Eye (tissue), 1 donor: Measurements from ENCODE around the gene SH2B2.

ENCODE experiments used
- DNase-seq: peaks from one replicate; pipeline ENCODE4 v3.0.0-alpha.2; 2015

SH2B2 gene

GRCh38 chr7:102268635-102269034, 18.0 kb upstream of the SH2B2 start:
- DNase-seq = no peak

GRCh38 chr7:102270178-102270887, 16.3 kb upstream of the SH2B2 start:
- no peak for DNase-seq

- DNase-seq = no peak
Observed at GRCh38 chr7:102271158-102271798, 15.4 kb upstream of the SH2B2 start.

DNA sequence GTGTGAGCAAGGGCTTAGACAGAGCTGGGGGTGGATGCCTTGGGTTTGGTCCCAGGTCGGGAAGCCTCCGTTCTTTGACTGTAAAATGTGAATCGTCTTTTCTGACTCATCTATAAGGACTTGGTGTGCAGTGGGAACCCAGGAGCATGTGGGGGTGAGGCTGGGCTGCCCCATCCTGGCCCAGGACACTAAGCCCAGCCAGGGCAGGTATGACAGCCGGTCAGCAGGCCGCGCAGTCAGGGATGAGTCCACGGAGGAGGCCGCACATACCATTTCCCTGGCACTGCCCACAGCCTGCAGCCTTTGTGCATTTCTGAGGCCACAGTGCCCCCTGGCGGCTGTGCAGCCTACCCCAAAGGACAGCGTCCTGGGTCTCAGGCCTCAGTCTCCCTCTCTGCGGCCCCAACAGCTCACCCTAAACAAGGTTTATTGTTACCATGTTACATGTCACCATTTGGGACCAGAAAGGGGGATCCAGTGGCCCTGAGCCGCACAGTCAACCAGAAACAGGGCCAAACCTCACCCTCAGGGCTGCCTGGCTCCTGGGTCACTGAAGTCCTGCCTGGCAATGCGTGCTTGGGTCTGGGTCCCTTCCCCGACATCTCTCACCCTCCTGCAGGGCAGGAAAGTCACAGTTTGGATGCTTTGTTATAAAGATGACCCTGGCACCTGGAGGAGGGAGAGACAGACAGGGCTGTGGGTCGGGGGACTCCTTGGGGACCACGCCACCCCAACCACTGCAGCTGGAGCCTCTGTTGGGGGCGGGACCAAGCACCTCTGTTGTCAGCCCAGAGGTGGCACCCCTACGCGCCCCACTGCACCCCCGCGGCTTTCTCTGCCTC, 14.4 kb upstream of the SH2B2 start:
- peak; percentile 87 for DNase-seq

GRCh38 chr7:102272917-102273748, 13.5 kb upstream of the SH2B2 start:
- DNase-seq = no peak

DNA sequence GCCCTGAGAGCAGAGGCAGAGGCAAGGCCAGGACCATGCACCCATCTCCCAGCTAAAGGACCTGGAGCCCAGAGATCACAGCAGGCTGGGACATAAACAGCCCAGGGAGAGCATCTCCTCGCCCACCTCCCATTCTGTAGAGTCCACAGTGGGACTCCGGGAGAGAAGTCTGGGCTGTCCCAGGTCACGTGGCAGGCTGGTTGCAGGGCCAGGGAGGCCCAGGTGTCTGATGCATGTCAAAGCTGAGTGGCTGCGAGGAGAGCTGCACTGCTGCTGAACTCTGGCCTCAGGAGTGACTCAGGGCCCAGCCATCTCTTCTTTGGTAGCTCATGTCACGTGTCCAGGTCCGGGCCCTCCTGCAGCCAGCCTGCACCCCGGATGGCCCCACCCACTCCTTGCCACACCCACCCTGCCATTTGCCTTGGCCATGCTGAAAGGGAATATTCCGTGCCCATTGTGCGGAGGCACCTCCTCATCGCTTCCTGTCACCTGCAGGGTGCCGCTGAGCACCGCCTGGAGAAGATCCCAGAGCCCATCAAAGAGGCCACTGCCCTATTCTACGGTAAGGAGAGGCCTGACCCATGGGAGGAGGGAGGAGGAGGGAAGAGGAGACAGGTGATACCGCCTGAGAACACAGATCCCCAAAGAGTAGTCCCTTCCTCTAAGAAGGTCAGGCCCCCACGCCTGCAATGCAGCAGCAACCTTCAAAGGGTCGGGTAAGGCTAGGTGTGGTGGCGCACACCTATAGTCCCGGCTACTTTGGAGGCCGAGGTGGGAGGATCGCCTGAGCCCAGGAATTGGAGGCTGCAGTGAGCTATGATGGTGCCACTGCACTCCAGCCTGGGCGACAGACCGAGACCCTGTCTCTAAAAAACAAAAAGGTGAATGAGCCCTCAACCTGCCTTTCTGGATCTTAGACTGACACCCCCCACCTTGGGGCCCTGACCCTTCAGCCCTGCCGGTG, 12.6 kb upstream of the SH2B2 start:
- DNase-seq = no peak

DNA sequence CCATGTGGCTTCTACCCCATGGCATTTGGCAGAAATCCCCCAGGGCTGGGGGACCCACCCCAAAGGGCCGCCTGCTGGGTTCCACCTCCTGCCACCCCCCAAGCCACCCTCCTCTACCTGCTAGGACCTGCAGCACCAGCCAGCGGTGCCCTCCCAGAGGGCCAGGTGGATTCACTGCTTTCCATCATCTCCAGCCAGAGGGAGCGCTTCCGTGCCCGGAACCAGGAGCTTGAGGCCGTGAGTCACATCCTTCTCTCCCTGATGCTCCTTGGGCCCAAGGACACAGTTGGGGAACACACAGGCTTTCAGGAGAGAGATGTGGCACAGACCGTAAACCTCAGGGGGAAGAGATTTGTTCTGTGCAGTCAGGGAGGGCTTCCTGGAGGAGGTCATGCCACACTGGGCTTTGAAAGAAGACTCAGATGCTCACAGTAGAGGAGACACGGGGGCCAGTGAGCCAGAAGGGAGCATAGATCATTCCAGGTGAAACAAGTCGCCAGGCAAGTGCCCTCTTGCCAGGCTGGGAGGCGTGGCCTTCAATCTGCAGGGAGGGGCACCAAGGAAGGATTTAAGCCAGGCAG, 11.5 kb upstream of the SH2B2 start:
- DNase-seq = no peak

GRCh38 chr7:102277901-102278300, 8.8 kb upstream of the SH2B2 start:
- DNase-seq = no peak

DNA sequence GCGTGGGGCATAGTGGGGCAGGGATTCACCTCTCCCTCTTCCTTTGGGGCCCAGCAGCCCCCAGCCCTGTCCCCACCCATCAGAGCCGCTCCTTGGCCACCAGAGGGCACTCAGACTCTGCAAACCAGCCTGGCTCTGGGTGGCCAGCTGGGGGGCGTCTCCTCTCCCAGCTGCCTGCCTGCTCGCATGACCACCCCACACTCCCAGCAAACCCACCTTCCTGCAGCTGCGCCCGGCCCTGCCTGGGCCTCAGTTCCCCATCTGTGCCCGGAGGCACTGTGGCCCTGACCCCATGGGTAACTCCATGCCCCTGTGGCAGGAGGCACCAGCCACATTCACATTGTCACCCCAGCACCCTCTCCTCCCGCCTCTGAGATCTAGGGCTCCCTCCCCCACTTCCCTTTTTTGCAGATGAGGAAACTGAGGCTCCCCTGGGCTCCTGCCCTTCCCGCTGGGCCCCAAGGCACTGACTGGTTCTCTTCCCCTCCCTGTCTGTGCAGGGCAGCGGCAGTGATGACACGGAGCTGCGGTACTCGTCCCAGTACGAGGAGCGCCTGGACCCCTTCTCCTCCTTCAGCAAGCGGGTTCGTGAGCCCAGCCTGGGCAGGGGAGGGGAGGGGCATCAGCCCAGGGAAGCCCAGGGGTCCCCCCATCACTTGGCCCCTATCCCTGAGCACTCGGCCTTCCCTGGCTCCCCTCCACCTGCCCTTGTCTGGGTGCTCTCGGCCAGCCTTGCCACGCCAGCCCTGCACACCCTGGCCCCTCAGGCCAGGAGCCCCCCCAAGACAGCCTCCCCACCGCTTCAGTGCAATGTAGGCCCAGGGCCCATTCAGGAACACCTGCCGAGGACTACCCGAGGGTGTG, 6.9 kb upstream of the SH2B2 start:
- peak; percentile 93 for DNase-seq

- no peak for DNase-seq
Observed at GRCh38 chr7:102280521-102280920, 6.1 kb upstream of the SH2B2 start.

DNA sequence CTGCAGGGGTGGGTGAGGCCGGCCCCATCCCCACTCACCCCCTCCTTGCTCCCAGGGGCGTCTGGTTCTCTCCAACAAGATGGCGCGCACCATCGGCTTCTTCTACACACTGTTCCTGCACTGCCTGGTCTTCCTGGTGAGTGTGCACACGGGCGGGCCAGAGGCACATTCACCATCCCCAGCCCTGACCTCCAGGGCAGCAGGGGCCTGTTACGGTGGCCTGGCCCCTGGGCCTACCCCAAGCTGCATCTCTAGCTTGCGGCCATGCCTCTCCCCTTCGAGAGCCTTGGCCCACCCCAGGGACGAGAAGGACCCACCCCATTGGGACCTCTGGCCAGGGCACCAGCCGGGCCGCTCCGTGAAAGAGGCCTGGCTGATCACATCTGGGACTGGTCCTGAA, 4.9 kb upstream of the SH2B2 start:
- DNase-seq = no peak

DNA sequence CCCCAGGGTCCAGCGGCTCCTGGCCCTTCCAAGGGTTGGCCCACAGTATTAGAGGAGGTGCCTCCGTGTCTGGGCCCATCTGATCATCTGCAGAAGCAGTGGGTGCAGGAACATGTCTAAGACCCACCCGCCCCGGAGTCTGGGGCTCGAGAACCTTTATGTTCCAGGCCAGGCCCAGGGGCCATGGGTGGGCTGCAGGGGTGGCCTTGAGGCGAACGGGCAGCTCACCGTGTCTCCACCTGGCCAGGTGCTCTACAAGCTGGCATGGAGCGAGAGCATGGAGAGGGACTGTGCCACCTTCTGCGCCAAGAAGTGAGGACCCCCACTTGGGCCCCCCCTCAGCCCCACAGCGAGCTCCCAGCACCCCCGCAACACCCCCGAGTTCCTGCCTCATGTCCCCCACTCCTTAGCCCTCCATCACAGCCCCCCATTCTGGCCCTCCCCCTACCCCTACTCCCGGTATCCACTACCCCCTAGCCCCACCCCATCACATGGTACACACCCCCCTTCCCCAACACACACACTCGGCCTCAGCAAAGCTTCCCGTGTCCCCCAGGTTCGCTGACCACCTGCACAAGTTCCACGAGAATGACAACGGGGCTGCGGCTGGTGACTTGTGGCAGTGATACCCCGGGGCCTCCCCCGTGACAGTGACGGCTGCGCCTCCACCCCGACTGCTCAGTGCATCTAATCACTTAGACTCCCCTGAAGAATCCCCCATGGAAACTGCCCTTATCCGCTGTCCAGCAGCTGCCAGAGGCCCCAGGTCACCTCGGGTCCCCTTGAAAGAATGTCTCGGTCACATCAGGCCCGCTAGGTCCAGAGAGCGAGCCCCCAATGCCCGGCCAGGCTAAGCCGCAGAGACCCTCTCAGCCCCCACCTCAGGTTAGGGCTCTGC, 4.0 kb upstream of the SH2B2 start:
- no peak for DNase-seq

GRCh38 chr7:102283477-102284189, 3.0 kb upstream of the SH2B2 start:
- DNase-seq = no peak

DNA sequence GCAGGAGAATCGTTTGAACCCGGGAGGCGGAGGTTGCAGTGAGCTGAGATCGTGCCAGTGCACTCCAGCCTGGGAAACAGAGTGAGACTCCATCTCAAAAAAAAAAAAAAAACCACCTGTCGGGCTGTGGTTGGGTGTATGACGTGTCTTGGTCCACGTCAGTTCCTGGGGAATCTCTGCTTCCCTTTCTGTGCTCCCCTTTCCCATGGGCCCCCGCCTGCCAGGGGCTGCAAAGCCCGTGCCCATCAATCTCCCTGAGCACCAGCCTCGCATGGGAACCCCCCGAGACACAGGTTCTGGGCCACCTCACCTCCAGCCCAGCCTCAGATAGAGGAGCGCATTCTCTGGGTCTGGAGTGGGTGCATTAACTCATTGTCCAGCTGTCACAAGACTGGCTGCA, 2.3 kb upstream of the SH2B2 start:
- no peak for DNase-seq

GRCh38 chr7:102284891-102285539, 1.7 kb upstream of the SH2B2 start:
- peak; percentile 51 for DNase-seq

DNA sequence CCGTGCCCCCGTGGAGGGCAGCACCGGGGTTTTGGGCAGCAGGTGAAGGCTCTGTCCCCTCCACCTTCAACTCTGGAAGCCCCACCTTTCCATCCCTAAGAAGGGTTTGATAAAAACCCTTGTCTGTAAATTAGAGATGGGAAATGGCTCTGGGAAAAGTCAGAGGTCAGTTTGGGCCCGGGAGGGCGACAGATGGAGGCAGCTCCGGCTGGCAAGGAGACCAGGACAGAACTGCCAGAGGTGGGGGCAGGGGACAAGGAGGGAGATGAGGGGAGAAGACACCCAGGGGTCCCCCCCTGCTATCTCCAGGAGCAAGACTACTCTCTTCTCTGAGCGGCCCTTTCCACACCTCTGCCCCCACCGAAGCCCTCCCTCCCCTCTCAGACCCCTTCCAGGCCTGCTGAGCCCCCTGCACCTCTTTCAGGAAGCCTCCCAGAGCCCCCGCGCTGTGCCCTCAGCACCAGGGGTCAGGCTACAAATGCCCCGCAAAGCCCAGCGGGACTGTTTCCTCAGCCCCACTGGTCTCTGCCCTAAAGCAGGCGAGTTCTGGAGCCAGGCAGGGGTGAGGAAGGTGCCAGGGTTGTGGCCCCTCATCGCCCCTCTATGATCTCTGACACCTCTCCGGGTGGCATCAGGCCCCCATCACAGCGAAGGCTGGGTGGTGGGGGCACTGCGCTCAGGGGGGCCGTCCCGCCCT, 980 bp upstream of the SH2B2 start:
- DNase-seq = no peak
